K562 (cell line): ENCODE measurements around the gene HPCAL1. TPM values are rescaled to one million over a fixed set of nuclear protein-coding genes. Genes with fewer than 3 reads are reported as not detected.

ENCODE experiments used
- AFF4 ChIP-seq: sonication (generic); formaldehyde crosslinking; IDR thresholded peaks from 2 replicates; pipeline ENCODE4 v1.8.0; 2023; ENCODE audit warnings: mild to moderate bottlenecking, missing genetic modification reagents
- CREB1 ChIP-seq, 2 experiments: sonication (generic) in 1 of 2; formaldehyde crosslinking in 1 of 2; IDR thresholded peaks; 2 replicates each; pipeline versions ENCODE4 v1.6.1 to v1.8.0; 2012 to 2022; ENCODE audit warnings: inconsistent platforms in 1 of 2, mild to moderate bottlenecking in 1 of 2, missing genetic modification reagents in 1 of 2, moderate library complexity in 1 of 2
- LCOR ChIP-seq: sonication (generic); formaldehyde crosslinking; IDR thresholded peaks from 2 replicates; pipeline ENCODE4 v1.8.0; 2022; ENCODE audit warnings: mild to moderate bottlenecking, missing genetic modification reagents
- MGA ChIP-seq: fragments of 450-650 bp; IDR thresholded peaks from 2 replicates; pipeline ENCODE4 v1.6.1; 2016; ENCODE audit warnings: mild to moderate bottlenecking, moderate library complexity
- MYNN ChIP-seq, 2 experiments: sonication (generic); formaldehyde crosslinking in 1 of 2; IDR thresholded peaks; 2 replicates each; pipeline versions ENCODE4 v1.5.0 to v1.6.1; 2016 to 2020; ENCODE audit warnings: antibody characterized with exemption in 1 of 2, missing genetic modification reagents in 1 of 2
- NFRKB ChIP-seq: fragments of 450-650 bp; IDR thresholded peaks from 2 replicates; pipeline ENCODE4 v1.6.1; 2016; ENCODE audit warnings: low read depth
- XRCC3 ChIP-seq: fragments of 450-650 bp; IDR thresholded peaks from 2 replicates; pipeline ENCODE4 v1.6.1; 2017; ENCODE audit warnings: mild to moderate bottlenecking, moderate library complexity
- ZNF655 ChIP-seq: fragments of 250-450 bp; sonication (Bioruptor Pico); IDR thresholded peaks from 2 replicates; pipeline ENCODE4 v1.5.0; 2021
- polyA plus RNA-seq, 8 experiments: library from polyadenylated mRNA; depleted of rRNA in 4 of 8; stranded (reverse) in 5 of 8; unstranded in 3 of 8; fragments of >200 nt; fragmentation: Nextera tagmentation in 2 of 8; fragmentation: Illumina TruSeq in 1 of 8; extraction: Ambion mirVana in 2 of 8; extraction: Trizol in 1 of 8; gene quantifications; 2 replicates each; pipeline versions ENCODE4 v1.2.1 to v1.2.3, GENCODE V29; 2011 to 2014; ENCODE audit warnings: inconsistent platforms in 1 of 8, missing spikeins in 1 of 8
- total RNA-seq, 7 experiments: library from RNA; depleted of rRNA in 6 of 7; stranded (reverse); fragments of >200 nt in 6 of 7; fragmentation: Illumina TruSeq in 2 of 7; extraction: Trizol in 2 of 7; gene quantifications; 2 replicates each; pipeline versions ENCODE4 v1.2.1 to v1.2.3, GENCODE V29; 2011 to 2021; ENCODE audit warnings: low replicate concordance in 1 of 7

Gene HPCAL1
- total and polyA plus RNA-seq, 9 of the 15 experiments (the other 6 are each of a cell fraction or from before 2014, with no cell fraction given): 2.7 to 65.5 (median 23.9) TPM

- TF ChIP-seq AFF4 (CRISPR knock-in tag) (peak; percentile 33; the same call in 1 of the 2 replicates), NFRKB (peak; percentile 34; the same call in 1 of the 2 replicates), CREB1 (IDR thresholded peaks at IDR 0.05) (peak; percentile 27; the same call in 1 of the 2 replicates), CREB1 (CRISPR knock-in tag; IDR thresholded peaks at IDR 0.05) (no peak), MYNN (IDR thresholded peaks at IDR 0.05) (peak; percentile 22; the same call in 1 of the 2 replicates), MYNN (CRISPR knock-in tag; IDR thresholded peaks at IDR 0.05) (no peak), LCOR (CRISPR knock-in tag) (peak; percentile 53; the same call in 1 of the 2 replicates), ZNF655 (CRISPR knock-in tag) (no peak), XRCC3 (no peak), MGA (peak; percentile 73)
Measured at GRCh38 chr2:10408649-10409579, 106.2 kb downstream of the HPCAL1 start (continued).
